Raji (cell line): Measurements from ENCODE around the gene KANK3.

Experiments
- POLR2A ChIP-seq: IDR thresholded peaks from 2 replicates; pipeline ENCODE4 v1.6.1; 2011; ENCODE audit warnings: low read depth, low read length, control low read depth; ENCODE audit not compliant: insufficient read depth

Gene KANK3

DNA sequence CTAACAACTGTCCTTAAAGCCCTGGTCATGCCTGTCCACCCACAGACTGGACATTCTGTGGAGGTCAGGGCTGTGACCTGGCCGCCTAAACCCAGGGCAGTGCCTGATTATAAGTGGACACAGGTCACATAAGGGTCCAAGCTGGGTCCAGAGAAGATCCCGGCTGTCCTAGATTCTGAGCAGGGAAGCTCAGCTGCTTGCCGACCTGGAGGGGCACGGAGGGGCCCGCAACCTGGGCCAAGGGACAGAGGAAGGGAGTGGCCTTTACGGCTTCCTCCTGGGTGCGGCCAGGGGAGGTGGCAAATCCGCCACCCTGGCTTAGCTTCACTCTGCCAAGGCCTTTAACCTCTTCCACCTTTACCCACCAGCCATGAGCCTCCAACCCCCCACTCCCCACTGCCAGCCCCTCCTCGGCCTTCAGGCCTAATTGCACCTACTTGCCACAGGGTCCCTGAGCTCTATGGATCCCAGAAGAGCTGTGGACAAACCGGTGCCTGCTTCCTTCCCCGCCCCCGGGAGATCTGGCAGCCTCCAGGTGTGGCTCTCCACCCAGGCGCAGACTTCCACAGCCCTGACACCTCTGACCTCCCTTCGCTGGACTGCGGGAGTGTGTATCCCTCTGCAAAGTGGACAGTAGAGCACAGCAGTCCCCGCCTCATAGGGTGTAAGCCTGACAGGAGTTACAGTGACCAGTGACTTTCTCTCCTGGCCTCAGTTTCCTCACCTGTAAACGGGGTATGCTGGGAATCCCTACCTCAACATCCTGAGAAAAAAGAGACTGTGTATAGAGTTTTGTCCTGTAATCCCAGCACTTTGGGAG, 36.6 kb downstream of the KANK3 start:
- TF ChIP-seq POLR2A: no peak

DNA sequence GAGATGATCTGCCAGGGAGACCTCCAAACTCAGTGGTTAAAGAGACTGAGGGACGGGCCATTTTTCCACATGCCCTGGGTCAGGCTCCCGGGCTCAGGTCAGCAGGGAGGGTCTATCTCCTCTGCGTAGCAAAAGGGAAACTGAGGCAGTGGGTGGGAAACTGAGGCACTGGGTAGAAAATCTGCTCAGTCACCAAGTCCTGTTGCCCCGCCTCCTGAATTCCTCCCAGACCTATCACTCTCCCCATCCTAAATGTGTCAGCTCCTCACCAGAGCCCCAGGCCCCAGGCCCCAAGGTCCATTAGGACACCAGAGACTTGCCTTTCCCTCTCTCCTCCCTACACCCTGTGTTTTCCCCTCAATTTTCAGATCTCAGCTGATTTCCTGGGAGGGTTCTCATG, 37.3 kb downstream of the KANK3 start:
- TF ChIP-seq POLR2A: no peak

DNA sequence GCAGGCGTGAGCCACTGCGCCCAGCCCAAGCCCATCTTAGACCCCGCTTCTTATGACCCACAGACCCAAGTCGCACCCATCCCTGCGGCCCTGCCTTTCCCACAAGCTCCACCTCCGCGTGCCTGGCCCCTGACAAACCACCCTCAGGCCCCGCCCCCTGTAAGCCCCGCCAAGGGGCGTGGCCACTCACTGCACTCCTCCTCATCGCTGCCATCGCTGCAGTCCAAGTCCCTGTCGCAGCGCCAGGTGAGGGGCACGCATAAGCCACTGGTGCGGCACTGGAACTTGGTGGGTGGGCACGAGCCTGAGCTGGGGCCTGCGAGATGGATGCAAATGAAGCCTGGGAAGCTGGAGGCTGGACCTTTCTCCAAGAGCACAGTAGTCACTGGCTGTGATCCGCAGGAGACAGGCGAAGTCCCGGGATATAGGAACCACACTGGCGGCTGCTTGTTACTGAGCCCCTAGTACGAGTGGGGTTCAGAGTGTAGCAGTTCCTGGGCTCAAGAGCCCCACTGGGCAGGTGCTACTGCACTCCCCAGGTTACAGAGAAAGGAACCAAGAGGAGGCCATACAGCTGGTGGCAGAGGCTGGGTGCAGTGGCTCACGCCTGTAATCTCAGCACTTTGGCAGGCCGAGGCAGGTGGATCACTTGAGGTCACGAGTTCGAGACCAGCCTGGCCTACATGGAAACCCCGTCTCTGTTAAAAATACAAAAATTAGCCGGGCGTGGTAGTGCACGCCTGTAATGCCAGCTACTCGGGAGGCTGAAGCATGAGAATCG, 38.0 kb downstream of the KANK3 start:
- no peak for TF ChIP-seq POLR2A

DNA sequence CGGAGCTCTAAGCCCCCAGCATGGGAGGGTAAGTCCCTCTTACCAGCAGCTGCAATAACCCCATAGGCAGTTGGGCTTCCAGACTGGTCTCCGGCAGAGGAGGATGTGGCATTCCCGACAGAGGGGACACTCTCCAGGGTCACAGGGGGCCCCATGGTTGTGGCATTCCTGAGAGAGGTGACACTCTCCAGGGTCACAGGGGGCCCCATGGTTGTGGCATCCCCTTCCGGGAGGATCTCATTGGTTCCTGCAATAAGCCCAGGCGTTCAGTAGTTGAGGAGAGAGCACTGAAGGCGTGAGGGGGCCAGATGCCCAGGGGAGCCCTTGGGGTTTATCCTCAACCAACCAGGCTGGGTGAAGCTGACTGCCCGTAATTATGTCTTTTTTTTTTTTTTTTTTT, 40.3 kb downstream of the KANK3 start:
- TF ChIP-seq POLR2A: no peak

DNA sequence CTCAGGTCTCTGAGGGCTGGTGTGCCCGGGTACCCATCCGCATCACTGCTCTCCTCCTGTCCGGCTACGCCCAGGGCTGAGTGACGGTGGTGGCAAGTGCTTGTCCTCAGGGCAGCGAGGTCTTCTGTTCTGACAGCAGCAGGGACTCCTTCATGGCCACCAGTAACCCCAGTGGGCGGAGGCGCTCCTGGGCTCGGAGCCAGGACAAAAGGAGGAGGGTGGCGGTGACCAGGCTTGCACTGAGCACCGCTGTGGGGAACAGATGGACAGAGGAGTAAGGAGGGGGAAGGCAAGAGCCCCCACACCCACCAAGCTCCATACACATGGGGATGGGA, 40.7 kb downstream of the KANK3 start:
- TF ChIP-seq POLR2A: no peak
